ENCODE results near the gene SPRR2E.
"Not testable (repeated sequence)": the region's sequence is repeated elsewhere in the genome, so short reads cannot be mapped to it uniquely, and the experiment has no call there.

The SPRR2E gene

DNA sequence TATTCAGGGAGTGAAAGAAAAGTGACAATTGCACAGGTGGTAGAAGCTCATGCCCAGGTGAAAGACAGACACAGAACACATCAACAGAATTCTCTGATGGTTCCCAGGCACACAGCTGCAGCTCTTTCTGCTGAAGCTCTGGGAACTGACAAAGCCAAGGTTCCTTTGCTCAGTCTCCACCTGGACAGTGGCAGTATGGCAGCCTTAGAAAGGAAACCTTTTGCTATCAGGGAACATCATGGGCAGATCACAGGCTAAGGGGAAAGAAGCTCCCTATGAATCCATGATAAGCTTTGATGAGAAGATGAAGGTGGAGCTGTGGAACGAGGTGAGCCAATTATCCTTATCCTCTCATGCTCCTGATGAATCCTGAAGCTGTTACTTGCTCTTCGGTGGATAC is 24.1 kb downstream of the SPRR2E start:
- no peak for DNase-seq (ENCODE audit: low read depth in 4 of 4, low spot score in 1 of 4)

GRCh38 chr1:153058826-153059784 is 35.2 kb downstream of the SPRR2E start:
- no peak for DNase-seq (ENCODE audit: low read depth in 4 of 4, low spot score in 1 of 4)

- no peak for DNase-seq (ENCODE audit: low read depth in 4 of 4, low spot score in 1 of 4)
These were observed 36.2 kb downstream of the SPRR2E start for GRCh38 chr1:153058154-153058553.

DNA sequence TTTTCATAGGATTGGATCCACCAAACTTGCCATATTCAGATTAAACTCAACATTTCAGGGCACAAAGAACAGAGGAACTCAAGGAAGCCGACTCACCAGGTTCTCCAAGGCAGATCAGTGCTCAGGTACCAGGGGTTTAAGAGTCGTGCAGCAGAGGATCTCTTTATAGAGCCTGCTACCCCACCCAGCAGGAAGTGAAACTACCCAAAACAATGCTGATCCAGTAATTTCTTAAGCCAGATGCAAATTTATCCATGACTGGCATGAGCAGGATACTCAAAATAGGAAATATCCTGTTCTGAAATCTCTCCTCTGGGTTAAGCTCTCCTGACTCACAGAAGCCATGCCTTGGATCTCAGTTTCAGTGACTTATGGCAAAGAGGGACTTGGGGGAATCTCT is 37.0 kb downstream of the SPRR2E start, which contains the start of gene SPRR2A:
SPRR2A (minus strand) TSS at position 138 of the 400 bp plus-strand sequence. CDS start 777 bp downstream, outside the sequence.
- DNase-seq (ENCODE audit: low read depth in 4 of 4, low spot score in 1 of 4), result no peak

GRCh38 chr1:153056111-153056510 is 38.2 kb downstream of the SPRR2E start:
- not testable (repeated sequence) for DNase-seq (ENCODE audit: low read depth in 4 of 4, low spot score in 1 of 4)

GRCh38 chr1:153049211-153049610 is 45.1 kb downstream of the SPRR2E start:
- DNase-seq (ENCODE audit: low read depth in 4 of 4, low spot score in 1 of 4), result no peak
